Measurements from ENCODE around the gene RNF150.

GRCh38 chr4:141126769-141127168 lies 6.5 kb downstream of the RNF150 start:
- TF ChIP-seq CTCF (IDR thresholded peaks at IDR 0.05) (no peak), POLR2A (IDR thresholded peaks at IDR 0.05) (no peak)

Data from adrenal gland (tissue), 5 donors.